NCI-H510A treated with DMSO at 0.1 percent for 48 hours (cell line): ENCODE measurements around the gene DLG2.
"Not testable (repeated sequence)": the region's sequence is repeated elsewhere in the genome, so short reads cannot be mapped to it uniquely, and the experiment has no call there.

Experiments used
- DNase-seq: peaks from one replicate; lab custom pipeline; 2025; lab: John Stamatoyannopoulos, UW

DLG2 gene

GRCh38 chr11:83641511-83641910, 1985.6 kb downstream of the DLG2 start:
- no peak for DNase-seq

- DNase-seq = peak; percentile 20
These were observed 1987.0 kb downstream of the DLG2 start for GRCh38 chr11:83639995-83640758.

DNA sequence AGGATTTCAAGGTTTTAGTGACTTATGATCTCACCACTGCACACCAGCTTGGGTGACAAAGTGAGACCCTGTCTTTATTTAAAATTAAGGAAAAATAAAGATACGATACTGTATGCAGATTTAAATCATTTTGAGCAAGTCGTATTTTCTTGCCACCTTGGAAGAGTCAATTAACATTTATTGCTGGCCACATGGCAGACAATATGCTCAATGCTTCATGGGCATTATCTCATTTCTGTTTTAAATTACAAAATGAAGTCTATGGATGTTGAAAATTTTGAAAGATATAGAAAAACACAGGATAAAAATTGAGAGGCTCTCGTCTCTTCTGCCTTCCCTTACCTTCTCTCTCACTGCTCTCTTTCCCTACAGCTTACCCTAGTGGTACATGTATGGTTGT, 1992.0 kb downstream of the DLG2 start:
- DNase-seq = no peak

DNA sequence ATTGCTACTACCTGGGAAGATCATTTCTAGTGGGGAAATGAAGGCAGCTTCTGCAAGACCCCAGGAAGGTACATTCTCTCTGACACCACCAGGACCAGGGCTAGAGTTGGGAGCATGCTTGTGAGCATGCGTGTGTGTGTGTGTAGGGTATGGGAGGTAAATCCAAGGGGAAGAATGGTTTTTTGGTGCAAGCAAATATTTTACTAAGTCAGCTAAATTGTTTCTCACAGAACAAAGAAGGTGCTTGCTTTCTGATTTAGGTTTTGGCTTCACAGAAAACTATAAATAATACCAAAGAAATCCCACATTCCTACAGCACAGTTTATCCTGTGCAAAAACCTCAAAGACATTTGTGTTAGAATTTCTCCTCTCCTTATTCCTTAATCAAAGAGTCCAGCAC, 1996.9 kb downstream of the DLG2 start:
- no peak for DNase-seq

DNA sequence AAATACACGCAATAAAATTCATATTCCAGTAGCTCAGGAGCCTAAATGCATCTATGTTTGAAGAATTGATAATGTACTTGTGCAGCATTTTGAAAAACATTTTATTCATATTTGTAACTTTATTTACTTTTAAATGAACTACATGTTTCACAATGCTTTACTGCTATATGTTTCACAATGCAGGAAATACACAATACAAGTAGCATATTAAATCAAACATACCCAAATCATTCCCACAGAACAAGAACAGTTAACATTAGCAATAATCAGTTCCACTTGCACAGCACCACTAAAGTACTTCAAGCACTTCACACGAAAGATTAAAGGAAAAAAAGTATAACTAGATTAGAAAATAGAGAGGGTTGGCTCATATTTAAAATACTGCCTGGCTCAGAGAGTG, 1997.4 kb downstream of the DLG2 start:
- DNase-seq = no peak

DNA sequence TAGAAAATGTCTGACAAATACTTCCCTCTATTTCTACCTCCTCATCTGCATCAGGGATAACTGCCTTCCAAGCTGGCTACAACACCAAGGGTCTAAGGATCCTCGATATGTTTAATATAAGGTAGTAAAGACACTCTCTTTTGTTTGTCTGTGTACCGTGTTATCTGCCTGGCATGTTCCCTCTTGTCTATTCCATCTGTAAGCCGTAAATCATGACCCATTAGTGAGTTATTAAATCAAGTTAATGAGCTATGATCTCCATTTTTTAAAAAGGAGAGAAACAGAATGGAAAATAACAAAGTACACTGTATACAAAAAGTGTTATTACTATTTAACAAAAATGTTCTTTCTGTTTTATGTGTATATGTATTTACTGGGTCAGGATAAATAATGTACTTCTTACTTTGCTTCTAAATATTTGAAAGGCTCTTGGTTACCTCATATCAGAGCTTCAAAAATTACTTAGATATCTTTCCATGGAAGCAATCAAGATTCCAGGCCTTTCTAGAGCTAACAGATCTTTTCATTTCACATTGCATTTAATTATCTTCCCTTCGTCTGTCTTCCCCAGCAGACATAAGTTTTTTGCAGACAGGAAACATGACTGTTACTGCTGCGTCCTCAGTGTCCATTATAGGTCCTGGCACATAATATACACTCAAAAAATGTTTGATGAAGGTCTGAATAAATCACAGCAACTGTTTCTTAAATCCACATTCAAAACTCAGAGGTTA, 1998.4 kb downstream of the DLG2 start:
- DNase-seq = no peak

DNA sequence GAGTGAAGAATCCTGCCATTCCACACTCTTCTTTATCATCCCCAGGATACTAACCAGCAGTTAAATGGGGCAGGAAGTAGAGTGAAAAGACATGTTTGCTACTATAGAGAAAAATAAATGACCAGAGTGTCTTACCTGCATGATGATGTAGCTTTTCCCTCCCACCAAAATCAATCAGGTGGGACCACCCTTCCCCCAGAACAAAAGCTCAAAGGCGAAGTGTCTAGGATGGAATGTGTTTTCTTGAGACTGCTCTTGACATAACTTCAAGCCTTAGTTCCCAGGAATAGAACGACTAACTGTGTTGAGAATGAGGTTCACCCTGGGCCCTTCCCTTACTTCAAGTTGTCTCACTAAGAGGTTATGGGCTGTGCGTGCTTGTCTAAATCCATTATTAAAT, 2001.8 kb downstream of the DLG2 start:
- no peak for DNase-seq

GRCh38 chr11:83617671-83618070, 2009.5 kb downstream of the DLG2 start:
- DNase-seq = no peak

GRCh38 chr11:83613767-83614121, 2013.4 kb downstream of the DLG2 start:
- no peak for DNase-seq

DNA sequence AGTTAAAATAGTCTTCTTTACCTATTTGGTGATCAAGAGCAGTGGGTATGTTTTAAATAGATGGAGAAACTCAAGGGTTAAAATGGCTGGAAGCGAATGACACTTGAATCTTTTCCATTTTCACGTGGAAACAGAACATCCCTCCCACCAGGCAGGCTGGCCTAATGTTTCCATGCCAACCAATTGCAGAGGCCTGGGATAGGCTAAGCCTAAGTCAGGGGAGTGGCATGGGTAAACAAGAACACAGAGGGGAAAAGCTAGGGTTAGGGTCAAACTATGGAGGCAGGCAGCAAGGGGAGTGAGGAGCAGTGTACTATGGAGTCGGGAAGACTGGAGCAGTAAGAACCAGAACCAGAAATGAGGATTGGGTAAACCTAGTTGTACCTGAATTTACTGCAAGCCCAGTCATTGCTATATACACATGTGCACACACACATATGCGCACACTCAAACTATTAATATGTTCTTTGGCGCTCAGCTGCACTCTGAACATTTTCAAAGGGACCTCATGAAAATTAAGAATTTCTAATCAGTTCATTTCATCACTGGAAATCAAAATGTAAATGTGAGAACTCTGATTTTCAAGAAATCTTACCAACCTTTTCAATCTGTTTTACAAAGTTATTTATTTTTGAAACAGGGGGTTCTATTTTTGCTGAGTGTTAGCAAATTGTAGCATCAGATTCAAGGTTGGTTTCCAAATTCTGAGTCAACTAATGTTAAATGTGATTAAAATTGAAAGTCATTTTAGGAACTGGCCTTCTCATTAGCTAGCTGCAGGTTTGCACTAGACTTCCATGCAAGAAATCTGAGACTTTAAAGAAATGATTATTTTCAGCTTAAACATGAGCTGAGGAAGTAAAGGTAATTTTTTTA, 2014.0 kb downstream of the DLG2 start:
- DNase-seq = peak; percentile 33

GRCh38 chr11:83611600-83611999, 2015.5 kb downstream of the DLG2 start:
- peak; percentile 90 for DNase-seq

- DNase-seq = no peak
These were observed 2016.1 kb downstream of the DLG2 start for GRCh38 chr11:83611031-83611430.

- no peak for DNase-seq
These were observed 2018.0 kb downstream of the DLG2 start for GRCh38 chr11:83609191-83609590.

DNA sequence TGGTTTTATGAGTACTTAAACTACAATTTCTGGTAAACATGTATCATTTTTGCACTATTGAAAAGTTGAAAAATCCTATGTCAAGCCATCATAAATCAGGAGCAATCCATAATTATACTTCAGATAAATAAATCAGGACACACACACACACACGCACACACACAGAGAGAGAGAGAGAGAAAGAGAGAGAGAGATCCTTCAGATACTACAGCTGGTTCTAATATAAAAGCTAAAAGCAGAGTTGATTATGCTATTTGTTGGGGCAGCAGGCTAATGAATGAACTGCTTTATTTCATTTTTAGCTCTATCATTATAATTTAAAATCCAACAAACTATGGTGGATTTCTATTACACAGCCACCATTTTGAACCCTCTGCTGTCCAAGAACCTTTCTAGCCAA, 2018.6 kb downstream of the DLG2 start:
- no peak for DNase-seq

DNA sequence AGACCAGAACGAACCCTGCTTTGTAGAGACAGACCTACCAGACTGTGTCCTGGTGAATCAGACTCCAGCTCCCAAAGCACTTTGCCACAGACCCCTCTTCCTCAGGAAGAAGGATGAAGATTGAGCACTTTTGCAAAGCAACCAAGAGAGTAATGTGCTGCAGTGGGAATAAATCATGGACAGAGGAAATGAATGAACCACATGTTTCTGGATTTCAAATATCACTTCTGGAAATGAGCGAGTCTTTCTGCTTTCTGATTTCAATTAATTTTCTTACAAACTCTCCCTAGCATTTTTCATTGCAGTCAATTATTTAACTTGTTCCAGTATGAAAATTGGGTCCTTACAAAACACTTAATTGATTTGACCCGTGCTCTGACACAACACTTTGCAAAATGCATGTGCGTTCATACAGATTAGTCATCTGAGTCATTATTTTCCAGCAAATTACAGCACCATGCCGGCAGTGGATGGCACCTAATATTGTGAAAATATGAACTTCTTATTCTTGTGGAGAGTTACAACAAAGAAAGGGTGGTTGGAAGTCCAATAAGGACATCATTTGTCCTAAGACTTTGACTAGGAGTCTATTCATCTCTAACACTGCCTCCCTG, 2025.1 kb downstream of the DLG2 start:
- DNase-seq = no peak

- no peak for DNase-seq
These were observed 2025.8 kb downstream of the DLG2 start for GRCh38 chr11:83601201-83601913.

GRCh38 chr11:83600661-83601060, 2026.5 kb downstream of the DLG2 start:
- DNase-seq = no peak

DNA sequence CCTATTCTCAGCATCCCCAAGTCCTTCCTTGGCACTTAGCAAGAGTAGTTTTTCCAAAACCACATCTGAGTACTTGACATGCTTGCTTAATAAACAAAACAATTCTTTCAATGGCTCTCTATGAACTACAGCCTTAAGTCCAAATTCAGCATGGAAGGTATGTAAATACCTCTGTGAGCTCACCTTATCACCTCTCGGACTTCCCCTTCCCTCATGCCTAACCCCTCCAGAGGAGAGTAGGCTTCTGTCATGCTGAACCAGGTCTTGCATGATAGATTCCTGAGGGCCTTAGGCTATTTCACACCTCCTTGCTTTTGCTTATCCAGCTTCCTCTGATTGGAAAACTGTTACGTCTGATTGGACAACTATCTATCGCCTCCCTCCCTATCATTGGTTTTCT, 2028.1 kb downstream of the DLG2 start:
- peak; percentile 58 for DNase-seq

- not testable (repeated sequence) for DNase-seq
These were observed 2039.3 kb downstream of the DLG2 start for GRCh38 chr11:83587797-83588196.

DNA sequence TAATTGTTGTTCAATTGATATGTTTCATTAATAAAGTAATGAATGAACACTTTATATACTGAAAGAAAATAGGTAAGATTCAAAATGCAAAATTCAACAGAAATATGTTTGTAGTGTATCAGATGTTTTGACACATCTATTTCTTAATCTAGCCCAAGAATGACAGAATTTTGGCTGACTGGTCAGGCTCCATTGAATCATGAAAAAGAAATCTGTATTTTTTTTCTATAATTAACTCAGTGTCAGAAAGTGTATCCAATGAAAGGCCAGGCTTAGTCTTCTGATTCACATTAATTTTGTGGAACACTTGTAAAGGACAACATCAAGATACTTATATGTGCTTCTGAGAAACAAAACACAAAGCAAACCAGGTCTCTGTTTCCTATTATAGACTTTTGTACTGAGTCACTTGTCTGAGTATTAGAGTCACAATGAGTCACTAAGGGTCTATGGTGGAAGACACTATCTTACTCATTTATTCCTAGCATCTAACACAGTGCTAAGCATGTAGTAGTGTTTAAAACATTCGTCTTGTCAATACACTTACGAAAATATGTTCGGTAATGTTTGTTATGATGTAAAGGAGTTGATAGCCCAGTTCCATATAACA, 2043.3 kb downstream of the DLG2 start:
- no peak for DNase-seq

DNA sequence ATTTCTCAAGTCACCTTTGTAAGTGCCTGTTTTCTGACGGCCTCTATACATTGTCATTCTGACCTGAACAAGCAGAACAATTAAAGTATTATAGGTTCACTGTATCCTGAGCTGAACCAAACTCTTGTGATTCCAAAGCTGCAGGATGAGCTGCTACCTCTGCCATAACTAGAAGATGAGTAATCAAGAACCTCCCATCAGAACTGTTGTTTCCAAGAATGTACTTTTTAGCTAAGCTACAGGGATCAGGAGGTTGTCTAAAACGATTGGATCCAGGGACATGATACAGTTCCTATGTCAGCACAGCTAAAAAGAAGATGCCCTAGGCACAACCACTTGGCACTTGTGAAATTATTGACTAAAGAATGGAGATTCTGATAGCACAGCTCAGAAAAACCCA, 2052.6 kb downstream of the DLG2 start:
- no peak for DNase-seq
